Inferior parietal cortex (tissue), 1 donor: ENCODE results near the gene NOD1.
A peak's percentile ranks its signal among the peaks of the same experiment; 100 is the strongest.
"Not testable (repeated sequence)": the region's sequence is repeated elsewhere in the genome, so short reads cannot be mapped to it uniquely, and the experiment has no call there.

ENCODE experiments used
- DNase-seq: peaks from one replicate; pipeline ENCODE4 v3.0.0-alpha.2; 2016; ENCODE audit errors: extremely low spot score

Gene NOD1

DNA sequence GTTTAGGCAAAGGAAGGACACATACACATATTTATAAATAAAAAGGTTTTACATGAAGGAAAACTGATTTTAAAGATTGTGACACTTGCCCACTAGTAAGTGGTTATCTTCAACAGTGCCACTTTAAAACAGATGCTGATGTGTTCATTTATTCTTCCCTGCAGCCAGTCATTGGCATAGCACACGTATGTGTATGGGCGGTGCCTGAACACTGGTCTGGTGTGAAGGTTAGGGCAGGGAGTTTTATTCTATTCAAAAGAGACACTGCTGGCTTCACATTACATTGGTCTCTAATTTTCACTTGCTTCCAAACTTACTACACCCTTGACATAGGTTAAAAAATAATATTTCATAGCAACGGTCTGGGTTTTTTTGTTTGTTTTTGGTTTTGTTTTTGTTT is 57.9 kb downstream of the NOD1 start:
- no peak for DNase-seq

GRCh38 chr7:30420080-30420479 is 58.5 kb downstream of the NOD1 start:
- not testable (repeated sequence) for DNase-seq

GRCh38 chr7:30413864-30414263 is 64.7 kb downstream of the NOD1 start:
- DNase-seq, result no peak

DNA sequence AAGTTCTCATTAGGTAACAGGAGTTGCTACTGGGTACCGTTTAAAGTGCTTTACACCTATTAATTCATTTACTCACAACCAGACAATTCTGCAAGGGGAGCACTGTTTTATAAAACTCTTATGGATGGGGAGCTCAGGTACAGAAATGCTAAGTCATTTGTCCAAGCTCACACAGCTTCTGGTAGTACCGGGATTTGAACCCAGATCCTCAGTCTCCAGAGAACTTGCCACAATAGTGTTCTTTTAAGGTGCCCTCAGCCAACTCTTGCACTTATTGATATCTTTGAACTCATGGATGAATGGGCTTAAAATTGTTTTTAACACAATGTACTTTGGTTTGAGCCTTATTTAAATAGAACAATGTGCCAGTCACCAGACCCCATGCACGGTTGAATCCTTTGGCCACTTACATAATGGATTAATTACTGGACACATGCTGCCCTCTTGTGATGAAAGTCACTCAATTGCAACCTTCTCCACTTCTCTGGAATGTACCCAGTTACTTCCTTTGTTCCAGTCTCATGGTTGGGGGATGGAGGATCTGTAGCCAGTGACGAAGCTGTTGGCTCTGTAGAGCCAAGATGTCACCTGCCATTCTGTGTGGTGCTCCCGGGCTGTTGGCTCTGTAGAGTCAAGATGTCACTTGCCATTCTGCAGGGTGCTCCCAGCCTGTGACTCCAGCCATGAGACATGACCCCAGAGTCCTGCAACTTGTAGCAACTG is 65.6 kb downstream of the NOD1 start:
- DNase-seq, result peak; percentile 83

- no peak for DNase-seq
Observed at GRCh38 chr7:30411897-30412296, 66.7 kb downstream of the NOD1 start.

- no peak for DNase-seq
Observed at GRCh38 chr7:30411173-30411572, 67.4 kb downstream of the NOD1 start.

- DNase-seq, result no peak
Observed at GRCh38 chr7:30406664-30407425, 71.7 kb downstream of the NOD1 start.

GRCh38 chr7:30405179-30405578 is 73.4 kb downstream of the NOD1 start:
- no peak for DNase-seq

GRCh38 chr7:30403477-30403876 is 75.1 kb downstream of the NOD1 start:
- no peak for DNase-seq

DNA sequence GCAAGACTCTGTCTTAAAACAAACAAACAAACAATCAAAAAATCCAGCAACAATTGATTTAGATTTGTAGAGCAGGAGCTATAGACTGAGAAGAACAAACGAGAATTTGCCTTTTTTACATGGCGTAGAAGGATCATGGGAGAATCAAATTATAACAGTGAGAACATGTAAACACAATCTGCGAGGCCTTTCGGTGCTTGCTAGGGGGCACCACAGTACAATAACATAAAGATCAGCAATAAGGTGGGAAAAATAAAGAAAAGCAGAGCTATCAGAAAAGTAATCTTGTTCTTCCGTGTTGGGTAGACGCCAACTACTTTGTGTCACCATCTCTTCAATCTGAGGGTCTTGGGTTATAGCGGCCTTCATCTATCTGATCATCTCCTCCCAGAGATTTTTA is 82.2 kb downstream of the NOD1 start:
- DNase-seq, result no peak

DNA sequence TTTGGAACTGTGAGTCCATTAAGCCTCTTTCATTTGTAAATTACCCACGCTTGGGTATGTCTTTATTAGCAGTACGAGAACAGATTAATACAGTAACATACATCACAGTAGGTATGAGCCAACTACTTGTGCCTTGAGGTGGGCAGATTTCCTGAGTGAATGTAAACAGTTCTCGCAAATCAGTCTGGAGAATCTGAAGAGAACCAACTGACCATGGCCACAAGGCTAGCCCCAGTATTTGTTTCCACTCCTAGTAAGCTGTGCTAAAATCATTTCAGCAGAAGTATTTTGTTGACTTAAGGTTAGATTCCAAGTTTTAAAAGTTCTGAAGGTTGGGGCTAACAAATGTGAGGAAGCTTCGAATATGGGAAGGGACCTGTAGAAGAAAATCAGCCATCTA is 82.9 kb downstream of the NOD1 start:
- DNase-seq, result no peak

DNA sequence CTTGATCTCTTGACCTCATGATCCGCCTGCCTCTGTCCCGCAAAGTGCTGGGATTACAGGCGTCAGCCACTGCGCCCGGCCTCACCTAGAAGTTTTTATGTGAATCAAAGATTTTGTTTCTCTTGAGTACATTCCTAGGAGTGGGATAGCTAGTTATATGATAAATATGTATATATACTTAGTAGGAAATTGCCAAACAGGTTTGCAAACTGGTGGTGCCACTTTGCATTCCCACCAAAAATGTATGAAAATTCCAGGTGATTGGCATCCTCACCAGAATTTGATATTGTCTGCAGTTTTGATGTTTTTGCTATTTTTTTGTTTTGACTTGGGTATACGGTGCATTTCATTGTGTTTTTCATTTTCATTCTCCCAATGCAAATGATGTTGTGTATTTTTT is 86.8 kb downstream of the NOD1 start:
- no peak for DNase-seq

- DNase-seq, result no peak
Observed at GRCh38 chr7:30390736-30391636, 87.6 kb downstream of the NOD1 start.

GRCh38 chr7:30389791-30390190 is 88.8 kb downstream of the NOD1 start:
- no peak for DNase-seq

DNA sequence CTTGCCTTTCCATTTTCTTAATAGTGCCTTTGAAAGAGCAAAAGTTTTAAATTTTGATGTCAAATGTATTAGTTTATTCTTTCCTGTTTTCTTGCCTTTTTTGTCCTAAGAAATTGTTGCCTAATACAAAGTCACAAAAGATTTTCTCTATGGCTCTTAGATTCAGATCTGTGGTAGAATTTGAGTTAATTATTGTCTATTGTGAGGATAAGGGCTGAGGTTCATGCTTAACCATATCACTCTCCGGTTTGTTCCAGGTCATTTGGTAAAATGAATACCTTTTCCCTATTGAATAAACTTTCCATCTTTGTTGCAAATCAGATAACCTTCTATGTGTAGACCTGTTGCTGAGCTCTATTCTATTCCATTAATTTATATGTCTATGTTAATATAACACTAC is 96.0 kb downstream of the NOD1 start:
- DNase-seq, result no peak

DNA sequence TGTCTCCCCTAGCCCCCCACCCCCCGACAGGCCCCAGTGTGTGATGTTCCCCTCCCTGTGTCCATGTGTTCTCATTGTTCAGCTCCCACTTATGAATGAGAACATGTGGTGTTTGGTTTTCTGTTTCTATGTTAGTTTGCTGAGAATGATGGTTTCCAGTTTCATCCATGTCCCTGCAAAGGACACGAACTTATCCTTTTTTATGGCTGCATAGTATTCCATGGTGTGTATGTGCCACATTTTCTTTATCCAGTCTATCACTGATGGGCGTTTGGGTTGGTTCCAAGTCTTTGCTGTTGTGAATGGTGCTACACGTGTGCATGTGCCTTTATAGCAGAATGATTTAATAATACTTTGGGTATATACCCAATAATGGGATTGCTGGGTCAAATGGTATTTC is 97.8 kb downstream of the NOD1 start:
- DNase-seq, result not testable (repeated sequence)

GRCh38 chr7:30380294-30380693 is 98.3 kb downstream of the NOD1 start:
- no peak for DNase-seq

- DNase-seq, result no peak
Observed at GRCh38 chr7:30379741-30380140, 98.8 kb downstream of the NOD1 start.

DNA sequence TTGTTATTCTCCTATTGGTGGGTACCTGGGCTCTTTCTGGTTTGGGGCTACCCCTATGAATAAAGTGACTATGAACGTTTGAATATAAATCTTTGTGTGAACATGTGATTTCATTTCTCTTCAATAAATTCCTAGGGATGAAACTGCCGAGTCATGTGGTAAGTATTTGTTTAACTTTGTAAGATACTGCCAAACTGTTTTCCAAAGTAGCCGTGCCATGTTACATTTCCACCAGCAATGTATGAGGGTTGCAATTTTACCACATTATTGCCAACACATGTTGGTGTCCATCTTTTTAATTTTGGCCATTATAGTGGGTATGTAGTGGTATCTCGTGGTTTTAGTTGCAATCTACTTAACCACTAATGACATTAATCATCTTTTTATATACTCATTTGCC is 99.5 kb downstream of the NOD1 start:
- DNase-seq, result no peak

- no peak for DNase-seq
Observed at GRCh38 chr7:30378275-30378674, 100.3 kb downstream of the NOD1 start.
